Measurements from ENCODE around the gene ACTR3C.
"Not testable (repeated sequence)": the region's sequence is repeated elsewhere in the genome, so short reads cannot be mapped to it uniquely, and the experiment has no call there.

ACTR3C gene

DNA sequence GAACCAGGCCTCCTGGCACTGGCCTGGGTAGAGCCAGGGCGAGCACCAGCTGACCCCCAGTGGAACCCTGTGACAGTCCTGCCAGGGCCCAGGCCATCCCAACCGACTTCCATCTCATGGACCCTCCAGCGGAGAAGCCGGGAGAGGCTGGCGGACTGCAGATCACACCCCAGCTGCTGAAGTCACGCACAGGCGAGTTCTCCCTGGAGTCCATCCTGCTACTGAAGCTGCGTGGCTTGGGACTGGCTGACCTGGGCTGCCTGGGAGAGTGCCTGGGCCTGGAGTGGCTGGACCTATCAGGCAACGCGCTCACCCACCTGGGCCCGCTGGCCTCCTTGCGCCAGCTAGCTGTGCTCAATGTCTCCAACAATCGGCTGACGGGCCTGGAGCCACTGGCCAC lies 13.4 kb upstream of the ACTR3C start:
- DNase-seq (ENCODE audit: low read depth in 2 of 2), result no peak

DNA sequence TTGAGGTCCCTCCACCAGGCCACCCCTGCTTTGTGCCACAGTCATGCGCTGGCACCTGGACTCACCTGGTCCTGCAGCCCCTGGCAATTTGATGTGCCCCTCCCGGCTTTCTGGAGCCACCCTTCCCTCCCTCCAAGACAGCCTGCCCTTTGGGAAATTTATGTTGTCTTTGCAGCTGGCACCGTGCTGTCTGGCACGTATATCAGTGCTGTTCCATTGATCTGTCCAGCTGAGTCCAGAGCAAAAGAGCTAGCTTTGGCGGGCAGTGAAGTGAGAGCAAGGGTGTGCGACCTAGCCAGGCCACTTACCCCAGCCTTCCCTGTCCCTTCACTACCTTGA lies 12.4 kb upstream of the ACTR3C start:
- no peak for DNase-seq (ENCODE audit: low read depth in 2 of 2)

DNA sequence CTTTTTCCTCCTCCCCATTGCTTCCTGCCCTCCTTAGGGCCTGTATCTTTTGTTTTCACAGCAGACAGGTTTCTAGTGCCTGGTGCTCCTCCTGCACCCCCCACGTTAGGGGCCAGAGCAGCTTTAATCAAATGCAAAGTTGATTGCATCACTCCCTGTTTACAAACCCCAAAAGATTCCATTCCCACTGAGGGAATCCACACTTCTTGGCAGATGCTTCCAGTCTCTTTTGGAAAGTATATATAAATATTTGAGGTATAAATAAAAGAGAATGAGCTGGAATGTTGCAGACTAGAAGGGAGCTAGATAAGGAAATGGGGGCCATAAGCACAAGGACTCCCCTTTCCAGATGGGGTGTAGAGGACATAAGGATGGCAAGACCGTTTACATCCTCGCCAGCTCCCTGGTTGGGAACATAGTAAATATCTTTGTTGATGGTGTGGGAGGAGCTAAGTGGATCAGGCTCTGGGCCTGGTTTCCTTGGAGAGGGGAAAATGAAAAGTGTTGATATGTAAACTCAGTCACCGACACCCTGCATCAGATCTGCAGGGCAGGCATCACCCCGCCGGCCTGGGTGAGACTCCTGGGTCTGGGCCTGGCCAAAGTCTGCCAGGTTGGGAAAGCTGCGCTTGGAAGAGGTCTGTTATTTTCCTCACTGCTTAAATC lies 11.9 kb upstream of the ACTR3C start:
- DNase-seq (ENCODE audit: low read depth in 2 of 2), result peak; percentile 45 to 49

DNA sequence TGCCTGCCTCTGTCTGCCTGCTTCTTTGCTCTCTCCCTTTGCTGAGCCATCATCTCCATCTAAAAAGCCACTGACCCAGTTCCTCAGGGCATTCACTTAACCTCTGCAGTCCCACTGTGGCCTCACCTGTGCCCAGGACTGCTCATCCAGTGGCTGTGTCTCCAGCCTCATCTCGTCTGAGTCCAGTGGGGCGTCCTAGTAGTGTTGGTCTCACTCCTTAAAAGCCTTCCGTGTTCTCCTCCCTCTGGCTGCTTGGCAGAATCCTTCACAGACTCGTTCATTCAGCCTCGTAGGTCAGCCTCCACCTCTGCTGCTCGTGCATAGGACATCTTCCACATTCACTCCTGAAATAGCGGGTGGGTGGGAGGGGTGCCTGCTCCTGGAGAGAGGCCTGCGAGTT lies 10.8 kb upstream of the ACTR3C start:
- DNase-seq (ENCODE audit: low read depth in 2 of 2), result no peak

DNA sequence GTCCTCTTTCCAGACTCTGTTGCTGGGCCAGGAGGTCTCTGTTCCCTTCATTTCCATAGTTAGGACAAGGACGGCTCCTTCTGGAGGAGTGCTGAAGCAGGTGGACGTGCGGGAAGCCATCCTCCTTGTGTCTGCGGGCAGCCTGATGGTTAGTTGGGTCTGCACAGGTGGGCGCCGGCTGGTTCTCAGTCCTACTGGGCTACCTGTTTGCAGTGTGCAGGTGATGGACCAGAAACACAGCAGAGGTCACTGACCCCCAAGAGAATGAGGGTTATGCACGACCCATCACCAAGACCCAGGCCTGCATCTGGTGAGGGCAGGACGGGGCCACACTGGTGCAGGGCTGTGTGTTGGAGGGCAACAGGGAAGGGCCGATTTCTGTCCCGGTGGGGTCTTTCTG lies 10.3 kb upstream of the ACTR3C start:
- no peak for DNase-seq (ENCODE audit: low read depth in 2 of 2)

DNA sequence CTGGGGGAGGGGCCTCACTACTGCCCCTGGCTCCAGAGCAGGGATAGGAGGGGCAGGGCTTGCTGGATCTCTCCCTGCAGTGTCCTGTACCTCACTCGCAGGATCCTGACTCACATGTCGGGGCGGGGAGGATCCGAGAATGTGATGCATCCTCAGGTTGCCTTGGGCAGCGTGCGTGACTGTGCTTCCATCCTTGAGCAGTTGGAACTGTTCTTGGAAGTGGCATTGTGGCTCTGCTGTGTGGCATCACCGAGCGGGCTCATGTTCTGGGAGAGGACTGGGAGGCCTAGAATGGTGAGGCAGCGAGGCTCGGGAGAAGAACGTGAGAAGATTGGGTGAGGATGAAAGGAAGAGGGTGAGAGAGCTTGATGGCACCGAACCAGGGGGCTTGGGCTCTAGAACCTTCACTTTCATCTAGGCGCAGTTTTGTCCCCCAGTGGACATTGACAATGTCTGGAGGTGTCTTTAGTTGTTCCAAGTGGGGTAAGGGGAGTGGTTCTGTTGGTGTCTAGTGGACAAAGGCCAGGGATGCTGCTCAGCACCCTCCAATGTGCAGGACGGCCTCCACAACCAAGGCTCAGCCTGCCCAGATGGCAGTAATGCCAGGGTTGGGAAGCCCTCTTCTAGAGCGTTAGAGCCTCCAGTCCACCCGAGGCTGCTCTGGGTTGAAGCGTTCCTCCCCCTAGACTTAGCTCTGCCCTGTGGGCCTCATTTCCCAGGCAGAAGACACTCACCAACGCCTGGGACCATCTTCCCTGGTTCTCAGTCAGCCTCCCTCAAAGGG lies 9.7 kb upstream of the ACTR3C start:
- no peak for DNase-seq (ENCODE audit: low read depth in 2 of 2)

DNA sequence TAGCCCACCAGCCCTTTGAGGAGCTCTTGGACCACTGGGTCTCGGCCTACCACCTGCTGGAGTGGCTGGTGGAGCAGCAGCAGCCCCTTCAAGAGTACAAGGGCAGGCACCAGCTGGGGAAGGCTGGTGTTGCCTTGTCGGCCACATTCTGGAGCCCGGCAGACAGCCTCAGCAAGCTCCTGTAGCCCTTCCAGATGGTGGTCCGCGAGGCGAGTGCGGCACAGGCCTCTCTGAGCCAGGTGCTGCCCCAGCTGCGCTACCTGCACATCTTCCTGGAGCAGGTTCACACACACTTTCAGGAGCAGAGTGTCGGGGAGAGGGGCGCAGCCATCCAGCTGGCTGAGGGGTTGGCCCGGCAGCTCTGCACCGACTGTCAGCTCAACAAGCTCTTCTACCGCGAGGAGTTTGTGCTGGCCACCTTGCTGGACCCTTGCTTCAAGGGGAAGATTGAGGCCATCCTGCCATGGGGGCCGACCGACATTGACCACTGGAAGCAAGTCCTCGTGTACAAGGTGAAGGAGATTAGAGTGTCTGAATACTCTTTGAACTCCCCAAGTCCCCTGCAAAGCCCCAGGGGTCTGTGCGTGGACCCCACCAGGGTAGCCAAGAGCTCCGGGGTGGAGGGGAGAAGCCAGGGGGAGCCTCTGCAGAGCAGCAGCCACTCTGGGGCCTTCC lies 7.0 kb upstream of the ACTR3C start:
- DNase-seq (ENCODE audit: low read depth in 2 of 2), result no peak

DNA sequence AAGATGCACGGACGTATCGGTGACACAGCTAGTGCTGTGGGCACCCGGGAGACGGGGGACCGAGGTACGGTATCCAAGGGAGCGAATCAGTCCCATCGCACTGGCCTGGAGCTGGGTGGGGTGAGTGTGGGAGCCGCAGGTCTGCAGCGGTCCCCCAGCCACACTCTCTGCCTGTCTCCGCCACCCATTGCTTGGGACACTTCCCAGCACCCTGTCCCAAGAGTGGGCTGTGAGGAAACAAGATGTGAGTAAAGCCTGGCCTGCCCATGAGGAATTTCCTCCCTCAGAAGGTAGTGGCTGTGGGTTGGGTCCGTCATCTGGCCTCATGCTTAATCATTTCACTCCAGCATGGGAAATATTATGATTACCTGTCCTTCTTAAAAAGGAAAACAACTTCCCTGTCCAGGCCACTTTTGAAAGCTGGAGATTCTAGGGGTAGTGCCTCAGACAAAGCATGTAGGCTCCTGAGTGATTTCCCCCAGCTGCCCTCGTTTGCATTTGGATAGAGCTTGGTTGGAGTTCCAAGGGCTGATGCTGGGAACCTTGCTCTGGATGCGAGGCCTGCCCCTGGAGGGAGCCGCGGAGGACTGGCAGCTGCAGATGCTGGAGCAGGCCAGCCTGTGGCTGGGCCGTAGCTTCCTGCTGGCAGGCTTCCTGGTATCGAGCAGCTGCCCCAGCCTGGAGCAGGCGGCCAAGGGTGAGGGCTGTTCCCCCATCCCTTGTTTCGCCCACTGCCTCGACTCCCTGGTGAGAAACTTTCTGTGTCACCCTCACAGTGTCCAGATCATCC lies 6.2 kb upstream of the ACTR3C start:
- no peak for DNase-seq (ENCODE audit: low read depth in 2 of 2)

DNA sequence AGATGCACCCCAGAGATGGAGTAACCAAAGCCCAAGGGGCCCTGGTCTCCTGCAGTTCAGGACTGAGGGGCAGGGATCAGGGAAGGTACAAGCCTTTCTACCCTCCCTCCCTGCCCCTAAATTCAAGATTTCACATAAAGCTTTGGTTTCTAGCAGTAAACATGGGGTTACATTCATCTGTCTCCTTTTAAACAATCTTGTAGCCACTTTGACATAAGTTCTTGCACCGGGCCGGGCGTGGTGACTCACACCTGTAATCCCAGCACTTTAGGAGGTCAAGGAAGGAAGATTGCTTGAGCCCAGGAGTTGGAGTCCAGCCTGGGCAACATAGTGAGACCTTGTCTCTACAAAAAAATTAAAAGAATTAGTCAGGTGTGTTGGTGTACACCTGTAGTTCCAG lies 4.0 kb upstream of the ACTR3C start:
- DNase-seq (ENCODE audit: low read depth in 2 of 2), result no peak

DNA sequence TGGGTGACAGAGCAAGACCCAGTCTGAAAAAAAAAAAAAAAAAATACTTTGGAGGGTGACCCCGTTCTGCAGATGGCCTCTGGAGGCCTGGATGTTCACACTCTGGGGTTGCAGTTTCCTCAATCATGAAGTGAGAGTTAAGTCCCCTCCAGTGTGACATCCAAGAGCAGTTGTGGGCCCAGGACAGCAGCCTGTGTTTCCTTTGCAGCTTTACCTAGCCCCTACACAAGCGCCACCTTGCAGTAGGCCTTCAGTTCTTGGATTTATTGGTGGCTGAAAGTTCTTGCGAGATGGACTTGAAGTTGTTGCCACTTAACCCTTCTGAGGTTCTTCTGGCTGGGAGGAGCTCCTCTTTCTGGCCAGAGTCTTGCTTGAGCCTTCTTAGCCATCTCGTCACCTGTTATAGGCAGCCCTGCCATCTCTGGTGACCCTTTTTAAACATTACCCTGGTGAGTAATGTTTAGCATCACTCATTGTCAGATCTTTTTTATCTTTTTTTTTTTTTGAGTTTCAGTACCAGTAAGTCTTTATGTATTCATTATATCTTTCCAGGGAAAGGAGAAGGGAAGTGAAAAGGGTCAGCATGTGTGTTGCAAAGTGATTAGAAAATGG lies 3.4 kb upstream of the ACTR3C start:
- no peak for DNase-seq (ENCODE audit: low read depth in 2 of 2)

DNA sequence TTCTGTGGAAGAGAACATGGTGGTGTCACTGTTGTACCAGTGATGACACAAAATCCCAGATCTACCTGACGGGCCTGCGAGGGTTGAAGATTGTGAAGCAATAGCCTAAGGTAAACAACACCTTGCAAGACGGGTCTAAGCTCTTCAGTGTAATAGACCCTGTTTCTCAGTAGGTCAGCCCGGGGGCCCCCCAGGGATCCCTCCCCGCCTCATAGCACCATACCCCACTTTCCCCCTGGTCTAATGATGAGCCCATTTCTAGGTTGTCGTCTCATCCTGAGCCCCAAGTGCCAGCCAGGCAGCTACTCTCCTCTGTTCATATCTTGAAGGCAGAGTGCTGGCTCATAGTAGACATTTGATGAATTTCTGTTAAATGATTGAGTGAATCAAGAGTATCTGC lies 2.6 kb upstream of the ACTR3C start:
- no peak for DNase-seq (ENCODE audit: low read depth in 2 of 2)

DNA sequence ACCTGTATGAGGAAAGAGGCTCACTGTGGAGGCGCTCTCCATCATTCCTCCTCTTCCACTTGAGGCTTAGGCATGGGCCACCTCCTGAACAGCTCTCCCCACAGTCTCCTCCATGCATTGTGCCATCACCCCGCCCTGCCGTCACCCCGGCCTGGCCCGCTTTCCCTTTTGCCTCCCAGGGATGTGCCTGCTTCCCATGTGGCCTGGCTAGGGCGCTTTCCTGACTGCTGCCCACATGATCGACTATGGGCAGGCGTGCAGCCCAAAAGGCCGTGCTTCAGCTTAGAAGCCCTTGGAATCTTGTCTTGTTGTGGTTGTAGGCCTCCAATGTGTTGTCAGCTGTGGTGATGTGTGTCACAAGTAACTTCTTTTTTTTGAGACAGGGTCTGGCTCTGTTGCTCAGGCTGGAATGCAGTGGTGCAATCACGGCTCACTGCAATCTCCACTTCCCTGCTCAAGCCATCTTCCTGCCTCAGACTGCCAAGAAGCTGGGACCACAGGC lies 1.8 kb upstream of the ACTR3C start:
- DNase-seq (ENCODE audit: low read depth in 2 of 2), result no peak

DNA sequence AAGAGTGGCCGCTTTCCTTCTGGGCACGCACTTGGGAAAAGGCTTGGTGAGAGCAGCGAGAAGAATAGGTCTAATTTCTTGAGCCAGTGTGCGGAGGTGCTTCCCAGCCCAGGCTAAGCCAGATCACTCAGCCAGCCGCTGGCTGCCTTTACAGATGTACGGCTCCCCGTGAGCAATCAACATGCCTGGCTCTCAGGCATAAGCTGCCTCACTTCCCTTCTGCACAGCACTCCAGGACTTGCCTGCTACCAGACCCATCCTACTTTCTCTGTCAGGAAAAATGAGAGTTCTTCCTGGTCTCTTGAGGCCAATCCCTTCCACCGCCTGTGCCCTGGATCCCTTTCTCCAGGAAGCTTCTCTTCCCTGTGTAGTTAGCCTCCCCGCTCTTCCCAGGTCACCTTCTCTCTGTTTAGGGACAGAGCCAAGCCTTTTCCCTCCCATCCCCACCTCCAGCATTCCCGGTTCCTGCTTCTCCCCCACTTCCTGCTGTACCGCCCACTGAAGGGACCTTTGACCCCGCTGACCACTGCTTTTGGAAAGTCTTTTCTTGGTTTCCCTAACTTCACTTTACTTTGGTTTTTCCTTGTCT lies 1.1 kb upstream of the ACTR3C start:
- no peak for DNase-seq (ENCODE audit: low read depth in 2 of 2)

DNA sequence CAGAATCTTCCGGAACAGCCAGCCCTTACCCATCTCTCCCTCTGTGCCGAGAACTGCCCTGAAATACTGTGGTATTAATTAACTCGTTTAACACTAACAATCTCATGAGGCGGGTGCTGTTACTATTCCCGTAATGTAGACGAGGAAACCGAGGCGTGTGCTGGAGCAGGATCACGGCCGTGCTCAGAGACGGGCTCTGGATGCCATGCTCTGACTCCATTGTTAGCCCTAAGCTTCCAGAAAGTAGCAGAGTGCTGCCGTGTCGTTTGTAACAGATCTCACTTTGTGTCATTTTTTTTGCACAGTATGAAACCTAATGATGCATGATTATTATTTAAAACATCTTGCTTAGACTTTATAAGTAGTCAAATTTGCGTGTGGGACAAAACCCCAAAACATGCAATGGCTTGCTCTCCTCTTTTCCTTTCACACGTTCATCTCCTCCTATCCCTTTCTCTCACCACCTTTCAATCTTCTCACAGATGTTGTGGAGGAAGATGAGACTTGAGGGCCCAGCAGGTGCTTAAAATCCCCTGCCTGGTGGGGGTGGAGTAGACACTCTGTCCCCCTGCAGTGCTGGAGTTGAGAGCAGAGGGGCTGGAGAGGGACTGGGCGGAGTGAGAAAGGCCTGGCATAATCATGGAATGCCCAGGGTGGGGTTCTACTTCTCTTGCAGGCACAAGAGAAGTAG lies 482 bp upstream of the ACTR3C start:
- DNase-seq (ENCODE audit: low read depth in 2 of 2), result no peak

DNA sequence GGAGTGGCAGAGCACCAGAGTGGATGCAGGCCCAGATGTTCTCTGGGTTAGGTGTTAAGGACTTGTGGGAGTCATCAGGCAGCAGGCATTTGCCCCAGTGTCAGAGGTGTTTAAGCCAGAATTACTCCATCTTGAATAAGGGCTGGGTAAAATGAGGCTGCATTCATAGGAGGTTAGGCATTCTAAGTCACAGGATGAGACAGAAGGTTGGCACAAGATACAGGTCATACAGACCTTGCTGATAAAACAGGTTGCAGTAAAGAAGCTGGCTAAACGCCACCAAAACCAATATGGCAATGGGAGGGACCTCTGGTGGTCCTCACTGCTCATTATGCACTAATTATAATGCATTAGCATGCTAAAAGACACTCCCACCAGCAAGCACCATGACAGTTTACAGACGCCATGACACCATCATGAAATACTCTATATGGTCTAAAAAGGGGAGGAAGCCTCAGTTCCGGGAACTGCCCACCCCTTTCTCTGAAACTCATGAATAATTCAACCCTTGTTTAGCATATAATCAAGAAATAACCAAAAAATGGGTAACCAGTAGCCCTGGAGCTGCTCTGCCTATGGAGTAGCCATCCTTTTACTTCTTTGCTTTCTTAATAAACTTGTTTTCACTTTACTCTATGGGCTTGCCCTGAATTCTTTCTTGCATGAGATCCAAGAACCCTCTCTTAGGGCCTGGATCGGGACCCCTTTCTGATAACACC lies 1.1 kb downstream of the ACTR3C start:
- DNase-seq (ENCODE audit: low read depth in 2 of 2), result no peak

DNA sequence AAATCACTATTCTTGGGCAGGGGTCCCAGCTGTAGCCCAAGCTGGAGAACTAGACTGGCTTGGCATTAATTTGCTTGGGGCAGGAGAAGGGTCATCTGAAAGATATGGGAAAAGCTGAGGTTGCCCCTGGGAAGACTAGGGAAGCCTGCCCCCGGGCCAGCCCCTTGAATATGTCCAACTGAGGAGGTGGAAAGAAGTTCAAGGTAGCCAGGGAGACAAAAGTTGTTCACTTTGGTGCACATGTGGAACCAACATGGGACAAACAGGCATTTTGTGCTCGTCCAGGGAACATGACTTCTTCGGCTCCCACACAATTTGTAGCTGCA lies 1.6 kb downstream of the ACTR3C start:
- no peak for DNase-seq (ENCODE audit: low read depth in 2 of 2)

DNA sequence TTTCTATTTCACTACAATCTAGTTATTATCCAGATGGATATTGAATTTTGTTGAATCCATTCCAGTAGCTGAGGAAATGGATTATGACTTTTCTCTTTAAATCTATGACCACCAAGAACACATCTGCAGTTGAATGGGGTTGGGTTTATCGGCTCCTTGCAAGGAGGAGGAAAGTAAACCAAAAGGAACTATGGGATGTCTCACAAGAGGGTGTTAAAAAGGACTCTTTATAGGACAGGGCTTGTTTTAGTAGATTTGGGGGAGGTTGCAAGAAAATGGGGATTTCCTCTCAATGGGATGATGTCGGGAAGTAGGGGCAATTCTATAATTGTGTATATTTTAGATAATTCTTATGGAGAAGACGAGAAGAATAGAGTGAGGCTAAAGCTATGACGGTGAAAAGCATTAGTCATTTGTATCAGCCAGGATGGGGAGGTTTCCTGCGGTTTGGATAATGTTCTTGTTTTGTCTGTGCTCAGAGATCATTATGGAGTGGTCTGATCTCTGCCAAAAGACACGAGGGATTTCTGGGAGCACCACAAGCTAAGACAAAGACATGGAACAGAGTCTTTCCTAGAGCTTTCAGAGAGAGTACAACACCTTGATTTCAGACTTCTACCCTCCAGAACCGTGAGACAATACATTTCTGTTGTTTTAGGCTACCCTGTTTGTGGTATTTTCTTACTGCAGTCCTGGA lies 5.4 kb downstream of the ACTR3C start:
- DNase-seq (ENCODE audit: low read depth in 2 of 2), result no peak

DNA sequence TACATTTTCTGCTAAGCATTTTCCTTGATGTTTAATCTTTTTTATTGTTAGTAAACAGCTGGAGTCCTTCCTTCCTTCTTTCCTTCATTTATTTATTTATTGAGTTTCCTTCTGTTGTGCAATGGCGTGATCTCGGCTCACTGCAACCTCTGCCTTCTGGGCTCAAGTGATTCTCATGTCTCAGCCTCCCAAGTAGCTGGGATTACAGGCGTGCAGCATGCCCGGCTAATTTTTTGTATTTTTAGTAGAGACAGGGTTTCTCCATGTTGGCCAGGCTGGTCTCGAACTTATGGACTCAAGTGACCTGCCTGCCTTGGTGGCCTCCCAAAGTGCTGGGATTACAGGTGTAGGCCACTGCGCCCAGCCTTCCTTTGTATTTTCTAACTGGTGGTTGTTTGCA lies 6.4 kb downstream of the ACTR3C start:
- not testable (repeated sequence) for DNase-seq (ENCODE audit: low read depth in 2 of 2)

DNA sequence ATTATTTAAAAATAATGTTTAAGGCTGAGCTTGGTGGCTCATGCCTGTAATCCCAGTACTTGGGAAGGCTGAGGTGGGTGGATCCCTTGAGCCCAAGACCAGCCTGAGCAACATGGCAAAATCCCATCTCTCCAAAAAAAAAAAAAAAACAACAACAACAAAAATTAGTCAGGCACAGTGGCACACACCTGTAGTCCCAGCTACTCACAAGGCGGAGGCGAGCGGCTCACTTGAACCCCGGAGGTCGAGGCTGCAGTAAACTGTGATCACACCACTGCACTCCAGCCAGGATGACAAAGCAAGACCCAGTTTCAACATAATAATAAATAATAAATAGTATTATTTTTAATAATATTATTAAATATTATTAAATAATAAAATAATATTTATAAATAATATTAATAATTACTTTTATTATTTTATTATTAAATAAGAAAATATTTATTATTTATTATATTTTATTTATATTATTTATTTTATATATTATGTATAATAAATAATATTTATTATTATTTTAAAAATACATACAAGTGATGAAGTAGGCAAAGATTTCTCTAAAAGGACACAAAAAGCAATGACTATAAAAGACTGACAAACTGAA lies 8.6 kb downstream of the ACTR3C start:
- no peak for DNase-seq (ENCODE audit: low read depth in 2 of 2)
